Measurements from ENCODE around the gene AGRP.

Gene AGRP, protein sequence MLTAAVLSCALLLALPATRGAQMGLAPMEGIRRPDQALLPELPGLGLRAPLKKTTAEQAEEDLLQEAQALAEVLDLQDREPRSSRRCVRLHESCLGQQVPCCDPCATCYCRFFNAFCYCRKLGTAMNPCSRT

DNA sequence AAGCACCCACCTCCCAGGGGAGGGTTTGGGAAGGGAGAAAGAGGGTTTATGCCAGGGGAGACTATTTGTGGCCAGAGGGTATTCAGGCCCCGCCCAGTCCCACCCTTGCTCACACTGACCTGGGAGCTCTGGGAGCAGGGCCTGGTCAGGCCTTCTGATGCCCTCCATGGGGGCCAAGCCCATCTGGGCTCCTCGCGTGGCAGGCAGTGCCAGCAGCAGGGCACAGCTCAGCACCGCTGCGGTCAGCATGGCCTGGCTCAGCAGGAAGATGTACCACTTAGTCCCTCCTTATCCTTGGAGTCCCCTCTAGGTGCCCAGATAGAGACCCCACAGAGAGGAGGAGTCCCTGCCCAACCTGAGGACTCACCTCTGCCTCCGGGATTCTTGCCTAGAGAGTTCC, at the start of gene AGRP:
Gene AGRP (minus strand): TSS at position 398 of the 400 bp plus-strand sequence. CDS start 149 bp downstream, at position 249.
- H3K27ac ChIP-seq = no peak within 1 kb of the TSS; the same call in 1 of the 2 replicates
- TF ChIP-seq CTCF (conservative IDR thresholded peaks at IDR 0.05) = no peak

- TF ChIP-seq CTCF (conservative IDR thresholded peaks at IDR 0.05) = no peak
- no peak overlapping the region for H3K27ac ChIP-seq
Observed at GRCh38 chr16:67531247-67531646, 47.9 kb upstream of the AGRP start.

DNA sequence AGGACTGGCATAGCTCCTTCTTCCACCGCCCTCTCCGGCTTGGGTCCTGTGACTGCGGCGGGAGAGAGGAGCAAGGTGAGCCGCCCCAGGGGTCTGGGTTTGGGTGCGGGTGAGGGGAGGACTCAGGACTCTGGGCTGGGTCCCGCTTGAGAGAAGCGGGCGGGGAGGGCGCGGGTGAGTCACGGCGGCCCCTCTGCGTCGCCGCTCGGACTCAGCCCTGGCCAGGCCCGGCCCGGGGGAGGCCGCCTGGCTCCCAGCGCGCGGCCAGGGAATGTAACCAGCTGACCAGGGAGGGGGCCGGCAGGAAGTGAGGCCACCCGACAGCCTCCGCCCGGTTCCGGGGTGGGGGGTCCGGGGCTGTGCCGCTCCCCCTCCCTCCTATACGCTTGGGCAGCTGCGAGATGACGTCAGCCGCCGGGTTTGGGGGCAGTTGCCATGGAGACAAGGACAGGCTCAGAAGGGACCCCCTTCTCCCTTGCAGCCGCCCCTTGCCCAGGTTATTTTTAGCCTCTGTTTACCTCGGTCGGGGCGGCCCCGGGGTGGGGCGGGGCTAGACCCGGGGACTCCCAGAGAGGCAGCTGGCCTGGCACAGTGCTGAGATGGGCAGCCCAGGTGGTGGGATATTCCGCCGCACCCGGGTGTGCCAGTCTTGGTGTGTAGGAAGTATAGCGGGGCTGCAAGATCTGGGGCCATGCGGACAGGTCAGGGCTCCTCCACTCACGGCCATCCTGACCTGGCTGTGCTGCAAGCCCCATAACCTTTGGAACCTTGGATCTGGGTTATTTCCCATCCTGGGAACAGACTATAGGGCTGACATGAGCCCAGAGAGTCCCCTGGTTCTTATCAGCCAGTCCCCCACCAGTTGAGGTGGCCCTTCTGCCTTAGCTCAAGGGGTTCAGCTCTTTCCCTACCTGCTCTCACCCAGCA, 46.9 kb upstream of the AGRP start:
- H3K27ac ChIP-seq = peak overlapping the region; percentile 86
- no peak for TF ChIP-seq CTCF (conservative IDR thresholded peaks at IDR 0.05)

GRCh38 chr16:67529582-67530012, 46.2 kb upstream of the AGRP start:
- peak overlapping the region; percentile 86 for H3K27ac ChIP-seq
- TF ChIP-seq CTCF (conservative IDR thresholded peaks at IDR 0.05) = no peak

GRCh38 chr16:67528870-67529581, 45.7 kb upstream of the AGRP start:
- TF ChIP-seq CTCF (conservative IDR thresholded peaks at IDR 0.05) = no peak
- H3K27ac ChIP-seq = peak overlapping the region; percentile 86

- H3K27ac ChIP-seq = peak within 1 kb of the TSS; percentile 86
- TF ChIP-seq CTCF (conservative IDR thresholded peaks at IDR 0.05) = no peak
Observed at GRCh38 chr16:67528222-67528869, 45.0 kb upstream of the AGRP start, which contains the start of gene RIPOR1. Gene RIPOR1, plus strand, starts transcription at chr16:67528829. Its CDS starts 9,618 bp downstream, at chr16:67538447.
